Suppressor macrophage treated with lipopolysaccharide for 1 hour (primary cell): ENCODE measurements around the gene KCNG2.

ENCODE experiments used
- DNase-seq, 3 donors: peaks; one replicate each; pipeline ENCODE4 v3.0.0-alpha.2; 2020 to 2022

Gene KCNG2

DNA sequence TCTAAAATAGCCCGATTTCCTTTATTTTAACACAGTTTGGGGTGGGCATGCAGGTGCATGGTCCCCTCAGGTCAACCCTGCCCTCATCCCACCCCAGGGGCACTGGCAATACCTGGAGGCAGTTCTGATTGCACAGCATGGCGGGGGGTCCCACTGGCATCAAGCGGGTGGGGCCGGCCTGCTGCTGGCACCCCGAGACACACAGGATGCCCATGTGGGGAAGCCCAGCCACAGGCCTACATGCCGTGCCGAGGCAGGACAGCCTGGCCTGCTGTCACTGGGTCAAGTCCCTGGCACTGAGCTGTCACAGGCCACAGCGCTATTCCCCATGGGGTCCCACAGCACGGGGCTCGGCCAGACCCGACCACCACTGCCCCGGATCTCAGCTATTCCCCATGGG, 11.9 kb upstream of the KCNG2 start:
- DNase-seq = no peak

DNA sequence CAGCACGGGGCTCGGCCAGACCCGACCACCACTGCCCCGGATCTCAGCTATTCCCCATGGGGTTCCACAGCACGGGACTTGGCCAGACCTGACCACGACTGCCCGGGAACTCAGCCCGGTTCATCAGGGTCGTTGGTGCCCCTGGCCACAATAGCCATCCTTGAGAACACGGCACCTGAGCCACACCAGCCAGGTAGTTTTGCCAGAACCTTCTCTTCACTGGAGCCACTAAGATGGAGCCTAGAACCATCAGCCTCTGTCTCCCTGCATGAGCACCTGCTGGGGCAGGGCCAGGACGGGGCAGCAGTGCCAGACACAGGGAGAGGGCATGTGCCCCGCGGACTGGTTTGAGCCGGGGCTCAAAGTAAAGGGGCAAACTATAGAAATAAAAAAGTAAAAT, 11.4 kb upstream of the KCNG2 start:
- no peak for DNase-seq

DNA sequence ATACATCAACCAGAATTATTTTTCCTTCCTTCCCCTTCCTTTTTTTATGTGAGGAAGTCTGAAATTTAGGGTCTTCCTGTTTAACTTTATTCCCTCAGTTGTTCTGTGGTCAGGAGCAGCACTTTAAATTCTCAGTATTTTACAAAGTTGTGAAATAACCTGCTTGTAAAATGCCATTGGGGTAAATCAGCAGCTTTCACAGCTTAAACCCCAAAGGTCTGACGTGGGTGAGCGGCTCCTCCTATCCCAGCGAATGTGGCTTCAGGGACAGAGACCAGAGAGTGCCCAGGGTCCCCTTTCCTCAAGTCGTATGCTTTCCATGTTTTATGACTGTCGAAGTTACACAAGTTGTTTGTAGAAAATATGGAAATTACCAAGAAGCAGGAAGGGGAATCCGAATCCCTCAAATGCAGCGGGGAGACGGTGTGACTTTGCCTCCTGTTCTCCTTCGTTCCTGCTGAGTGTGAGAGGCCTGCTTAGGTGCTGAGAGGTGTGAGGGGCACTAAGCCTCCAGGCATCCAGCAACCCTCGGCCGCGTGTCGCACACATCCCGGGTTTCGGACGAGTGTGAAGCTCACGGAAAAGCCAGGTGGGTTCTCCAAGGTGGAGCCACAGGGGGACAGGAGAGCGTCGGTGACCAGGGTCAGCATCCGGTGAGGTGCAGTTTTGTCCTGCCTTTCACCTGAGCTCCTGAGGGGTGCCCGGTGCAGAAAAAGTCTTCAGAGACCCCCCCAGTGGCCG, 10.8 kb upstream of the KCNG2 start:
- DNase-seq = peak in 2 of 3 donors; percentile 43 to 52

DNA sequence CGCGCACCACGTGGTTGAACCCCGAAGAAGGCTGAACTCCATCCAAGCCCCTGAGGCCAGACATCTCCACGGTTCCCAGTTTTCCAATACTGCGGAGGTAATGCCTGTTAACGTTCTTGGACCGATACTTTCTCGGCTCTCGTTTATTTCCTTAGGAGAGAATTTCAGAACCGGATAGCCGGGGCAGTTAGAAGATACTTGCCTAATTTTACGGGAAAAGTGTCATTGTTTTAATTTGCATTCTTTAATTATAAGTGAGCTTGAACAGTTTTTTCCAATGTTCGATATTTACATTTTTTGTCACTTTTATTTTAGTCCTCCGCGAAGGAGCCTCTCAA, 10.2 kb upstream of the KCNG2 start:
- DNase-seq = no peak

GRCh38 chr18:79787865-79788733, 9.6 kb upstream of the KCNG2 start:
- DNase-seq = peak in 1 of 3 donors; percentile 22

- DNase-seq = no peak
Observed at GRCh38 chr18:79788734-79789085, 9.0 kb upstream of the KCNG2 start.

DNA sequence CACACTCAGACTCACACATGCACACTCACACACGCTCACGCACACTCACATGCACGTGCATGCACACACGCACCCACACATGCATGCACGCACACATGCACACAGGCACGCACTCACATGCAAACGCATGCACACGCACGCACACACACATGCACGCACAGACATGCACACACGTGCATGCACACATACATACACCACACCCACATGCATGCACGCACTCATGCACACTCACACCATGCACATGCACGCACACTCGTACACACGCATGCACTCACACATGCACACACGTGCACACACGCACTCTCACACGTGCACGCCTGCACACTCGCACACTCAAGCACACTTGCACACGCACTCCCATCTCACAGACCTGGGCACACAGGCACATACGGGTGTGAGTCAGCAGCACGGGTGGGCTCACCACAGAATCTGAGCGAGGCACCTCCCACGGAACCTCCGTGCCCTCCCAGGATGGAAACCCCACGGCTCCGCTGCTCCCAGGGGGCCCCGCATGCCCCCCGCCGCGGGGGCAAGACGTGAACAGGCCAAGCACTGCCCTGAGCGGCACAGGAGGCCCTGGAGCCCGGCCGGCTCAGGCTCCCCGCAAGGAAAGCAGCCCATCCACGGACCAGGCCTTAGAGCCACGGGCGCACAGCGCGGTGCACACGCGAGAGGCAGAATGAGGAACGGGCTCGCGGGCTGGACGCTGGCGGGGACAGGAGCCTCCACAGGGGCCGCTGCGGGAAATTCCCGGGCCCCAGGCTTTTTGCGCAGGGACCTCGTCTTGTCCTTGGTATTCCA, 8.4 kb upstream of the KCNG2 start:
- no peak for DNase-seq

- DNase-seq = no peak
Observed at GRCh38 chr18:79789901-79790890, 7.5 kb upstream of the KCNG2 start.

DNA sequence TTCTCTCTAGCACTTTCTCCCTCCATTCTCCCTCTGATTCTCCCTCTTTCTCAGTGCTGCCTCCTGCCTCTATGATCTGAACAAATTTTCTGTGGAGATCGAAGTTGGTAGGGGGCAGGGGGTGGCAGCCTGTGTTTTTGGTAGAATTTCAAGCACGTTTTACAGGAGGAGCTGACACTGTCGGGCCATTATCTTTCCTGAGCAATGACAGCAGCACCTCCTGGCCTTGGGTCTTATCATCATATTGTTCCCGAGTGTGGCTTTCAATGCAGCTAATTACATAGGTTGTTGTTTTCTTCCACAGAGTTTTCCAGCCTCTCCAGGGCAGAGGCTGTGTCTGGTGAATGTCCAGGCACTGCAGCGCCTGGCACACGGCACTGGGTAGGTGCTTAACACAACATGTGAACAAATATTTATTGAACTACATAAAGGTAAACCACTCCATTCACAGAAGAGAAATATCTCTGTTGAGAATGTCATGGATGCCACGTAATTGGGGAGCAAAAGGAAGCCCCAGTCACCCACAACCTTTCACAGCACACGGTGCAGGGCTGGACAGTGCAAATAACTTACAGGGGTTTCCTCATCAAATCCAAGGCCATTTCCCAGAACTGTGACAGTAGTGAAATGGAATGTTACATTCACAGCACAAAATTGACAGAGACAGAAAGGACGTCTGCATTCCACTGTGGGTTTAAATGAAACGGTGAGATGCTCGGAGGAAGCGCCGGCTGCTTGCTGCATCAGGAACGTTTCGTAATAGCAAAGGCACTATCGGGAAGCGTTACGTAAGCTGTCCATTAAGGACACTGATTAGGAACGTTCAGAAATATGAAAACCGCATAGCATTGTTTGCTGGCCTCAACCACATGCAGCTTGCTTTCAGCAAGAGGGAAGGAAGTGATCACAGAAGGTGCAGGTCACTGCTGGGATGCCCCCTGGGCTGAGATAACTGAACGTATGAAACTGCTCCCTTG, 6.5 kb upstream of the KCNG2 start:
- DNase-seq = peak; percentile 69 to 84 (median 74)

- DNase-seq = peak in 2 of 3 donors; percentile 23 to 31
Observed at GRCh38 chr18:79792096-79792987, 5.4 kb upstream of the KCNG2 start.

DNA sequence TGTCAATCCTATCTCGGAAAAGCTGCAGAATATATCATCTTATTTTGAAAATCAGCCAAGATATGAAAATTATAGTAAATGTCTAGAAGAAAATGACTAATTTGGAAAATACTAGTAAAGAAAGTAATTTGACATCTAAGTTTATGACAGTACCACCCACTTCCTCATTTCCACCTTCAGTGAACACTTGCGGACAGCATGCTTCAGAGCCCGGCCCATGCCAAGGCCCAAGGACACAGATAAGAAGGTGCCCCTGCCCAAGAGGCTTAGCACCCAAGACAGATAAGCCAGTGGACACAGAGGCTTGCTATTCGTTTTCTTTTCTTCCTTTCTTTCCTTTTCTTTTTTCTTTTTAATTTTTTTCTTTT, 4.8 kb upstream of the KCNG2 start:
- peak; percentile 67 to 82 (median 74) for DNase-seq

DNA sequence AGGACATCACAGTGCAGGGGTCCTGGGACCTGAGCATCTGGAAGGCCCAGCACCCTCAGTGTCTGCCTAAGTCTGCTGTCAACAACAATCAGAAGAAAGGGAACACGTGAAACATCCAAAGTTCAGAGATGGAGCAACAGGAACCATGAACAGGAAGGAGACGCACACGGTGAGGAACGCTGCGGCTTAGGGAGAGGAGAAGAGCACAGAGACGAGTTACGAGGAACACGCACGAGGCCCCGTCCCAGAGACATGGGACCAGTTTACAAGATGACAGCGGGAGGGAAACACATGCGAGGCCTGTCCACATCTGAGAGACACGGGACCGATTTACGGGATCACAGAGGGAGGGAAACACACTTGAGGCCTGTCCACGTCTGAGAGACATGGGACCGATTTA, 2.9 kb upstream of the KCNG2 start:
- peak in 1 of 3 donors; percentile 24 for DNase-seq

DNA sequence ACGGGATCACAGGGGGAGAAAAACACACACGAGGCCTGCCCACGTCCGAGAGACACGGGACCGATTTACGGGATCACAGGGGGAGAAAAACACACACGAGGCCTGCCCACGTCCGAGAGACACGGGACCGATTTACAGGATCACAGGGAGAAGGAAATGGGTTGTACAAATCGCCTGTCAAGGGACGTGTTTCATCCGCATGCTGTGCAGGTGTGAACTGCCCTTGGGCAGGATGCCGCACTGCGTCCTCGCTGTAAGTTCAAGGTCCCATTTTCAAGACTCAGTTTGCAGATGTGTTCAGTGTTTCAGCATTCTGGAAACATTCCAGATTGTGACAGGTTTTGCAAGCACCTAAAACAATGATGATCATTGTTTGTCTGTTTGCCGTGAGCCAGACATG, 2.3 kb upstream of the KCNG2 start:
- no peak for DNase-seq

GRCh38 chr18:79796016-79796415, 1.7 kb upstream of the KCNG2 start:
- DNase-seq = peak; percentile 35 to 44 (median 38)

GRCh38 chr18:79796531-79797405, 970 bp upstream of the KCNG2 start:
- DNase-seq = no peak

- DNase-seq = no peak
Observed at GRCh38 chr18:79798346-79798998, 734 bp downstream of the KCNG2 start.

- DNase-seq = peak in 2 of 3 donors; percentile 12 to 39
Observed at GRCh38 chr18:79798999-79799370, 1.2 kb downstream of the KCNG2 start.

DNA sequence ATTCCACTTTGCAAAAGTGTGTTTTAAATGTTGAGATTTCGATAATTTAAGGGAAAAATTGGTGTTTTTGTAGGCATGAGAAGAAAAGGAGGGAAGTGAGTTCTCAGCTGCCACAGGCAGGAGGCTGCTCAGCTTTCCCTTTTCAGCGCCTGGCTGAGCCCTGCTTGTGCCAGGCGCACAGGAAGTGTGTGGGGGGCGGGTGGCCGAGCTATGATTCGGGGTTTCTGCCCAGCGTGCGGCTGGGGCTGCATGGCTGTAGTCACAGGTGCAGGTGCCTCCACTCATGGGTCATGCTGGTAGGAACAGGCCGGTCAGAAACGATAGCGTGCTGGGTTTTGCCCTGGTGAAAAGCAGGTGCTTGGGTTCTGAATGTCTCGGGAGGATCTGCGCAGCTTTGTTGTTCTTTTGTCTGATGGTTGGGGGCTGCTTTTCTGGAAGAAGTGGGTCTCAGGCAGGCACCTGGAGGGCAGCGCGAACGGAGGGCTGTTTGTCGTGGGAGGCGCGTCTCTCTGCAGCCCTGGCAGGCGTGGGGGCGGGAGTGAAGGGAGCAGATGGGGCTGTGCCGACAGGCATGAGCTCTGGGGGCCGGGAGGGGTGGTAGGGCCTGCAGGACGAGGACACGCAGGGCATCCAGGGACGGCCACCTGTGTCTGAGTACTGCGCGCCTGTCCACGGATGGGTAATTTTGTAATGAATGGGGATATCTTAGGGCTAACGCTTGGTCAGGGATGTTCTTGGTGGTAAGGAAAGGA, 2.1 kb downstream of the KCNG2 start:
- peak; percentile 35 to 67 (median 51) for DNase-seq
